RWPE2 (cell line): ENCODE results near the gene NUBP2.

Experiments used
- ATAC-seq: fragments of 200-7000 bp; cut with Tn5 transposase; 3 replicates; pipeline ENCODE4 v1.9.1; 2021; ENCODE audit warnings: low read depth
- DNase-seq: peaks from one replicate; pipeline ENCODE4 v3.0.0-alpha.2; 2020; ENCODE audit warnings: low spot score
- H3K27ac ChIP-seq: fragments of 450-650 bp; 2 replicates; pipeline ENCODE4 v1.5.1; 2017; ENCODE audit warnings: mild to moderate bottlenecking; ENCODE audit not compliant: poor library complexity, severe bottlenecking
- H3K27me3 ChIP-seq: fragments of 250-450 bp; sonication (Bioruptor Pico); 2 replicates; pipeline ENCODE4 v1.5.1; 2021; ENCODE audit warnings: mild to moderate bottlenecking, moderate library complexity; ENCODE audit not compliant: insufficient read depth, poor library complexity, severe bottlenecking
- H3K36me3 ChIP-seq: fragments of 250-450 bp; sonication (Bioruptor Pico); 2 replicates; pipeline ENCODE4 v1.5.1; 2020; ENCODE audit warnings: low read depth, mild to moderate bottlenecking, moderate library complexity
- H3K4me1 ChIP-seq: fragments of 250-450 bp; sonication (Bioruptor Pico); 2 replicates; pipeline ENCODE4 v1.5.1; 2021; ENCODE audit warnings: mild to moderate bottlenecking, moderate library complexity; ENCODE audit not compliant: insufficient read depth, poor library complexity, severe bottlenecking
- H3K4me3 ChIP-seq: fragments of 250-450 bp; sonication (Bioruptor Pico); 2 replicates; pipeline ENCODE4 v1.5.1; 2021; ENCODE audit warnings: mild to moderate bottlenecking, moderate library complexity; ENCODE audit not compliant: severe bottlenecking
- H3K9me3 ChIP-seq: fragments of 250-450 bp; sonication (Bioruptor Pico); 2 replicates; pipeline ENCODE4 v1.5.1; 2021; ENCODE audit warnings: mild to moderate bottlenecking, moderate library complexity; ENCODE audit not compliant: severe bottlenecking
- TF ChIP-seq, protein P1 (sequence below): fragments of 450-650 bp; IDR thresholded peaks from one replicate; pipeline ENCODE4 v1.5.1; 2017; ENCODE audit warnings: mild to moderate bottlenecking, moderate library complexity; ENCODE audit not compliant: poor library complexity, severe bottlenecking

The NUBP2 gene

GRCh38 chr16:1786242-1787055 is 3.7 kb downstream of the NUBP2 start:
- H3K36me3 ChIP-seq, result peaks cover 37% of the 10 kb centered on the region

GRCh38 chr16:1787056-1787321 is 4.2 kb downstream of the NUBP2 start:
- peaks cover 37% of the 10 kb centered on the region for H3K36me3 ChIP-seq
- H3K9me3 ChIP-seq, result no peaks in the 10 kb centered on the region

More at GRCh38 chr16:1786242-1787055, 3.7 kb downstream of the NUBP2 start:
- no peaks in the 10 kb centered on the region for H3K9me3 ChIP-seq
- no peak overlapping the region for H3K4me3 ChIP-seq
- ATAC-seq (no peak), DNase-seq (no peak)
- H3K27ac ChIP-seq, result no peak overlapping the region
- H3K27me3 ChIP-seq, result no peaks in the 10 kb centered on the region
- TF ChIP-seq, protein P1, sequence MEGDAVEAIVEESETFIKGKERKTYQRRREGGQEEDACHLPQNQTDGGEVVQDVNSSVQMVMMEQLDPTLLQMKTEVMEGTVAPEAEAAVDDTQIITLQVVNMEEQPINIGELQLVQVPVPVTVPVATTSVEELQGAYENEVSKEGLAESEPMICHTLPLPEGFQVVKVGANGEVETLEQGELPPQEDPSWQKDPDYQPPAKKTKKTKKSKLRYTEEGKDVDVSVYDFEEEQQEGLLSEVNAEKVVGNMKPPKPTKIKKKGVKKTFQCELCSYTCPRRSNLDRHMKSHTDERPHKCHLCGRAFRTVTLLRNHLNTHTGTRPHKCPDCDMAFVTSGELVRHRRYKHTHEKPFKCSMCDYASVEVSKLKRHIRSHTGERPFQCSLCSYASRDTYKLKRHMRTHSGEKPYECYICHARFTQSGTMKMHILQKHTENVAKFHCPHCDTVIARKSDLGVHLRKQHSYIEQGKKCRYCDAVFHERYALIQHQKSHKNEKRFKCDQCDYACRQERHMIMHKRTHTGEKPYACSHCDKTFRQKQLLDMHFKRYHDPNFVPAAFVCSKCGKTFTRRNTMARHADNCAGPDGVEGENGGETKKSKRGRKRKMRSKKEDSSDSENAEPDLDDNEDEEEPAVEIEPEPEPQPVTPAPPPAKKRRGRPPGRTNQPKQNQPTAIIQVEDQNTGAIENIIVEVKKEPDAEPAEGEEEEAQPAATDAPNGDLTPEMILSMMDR, result no peak
- peaks cover 6% of the 10 kb centered on the region for H3K4me1 ChIP-seq

DNA sequence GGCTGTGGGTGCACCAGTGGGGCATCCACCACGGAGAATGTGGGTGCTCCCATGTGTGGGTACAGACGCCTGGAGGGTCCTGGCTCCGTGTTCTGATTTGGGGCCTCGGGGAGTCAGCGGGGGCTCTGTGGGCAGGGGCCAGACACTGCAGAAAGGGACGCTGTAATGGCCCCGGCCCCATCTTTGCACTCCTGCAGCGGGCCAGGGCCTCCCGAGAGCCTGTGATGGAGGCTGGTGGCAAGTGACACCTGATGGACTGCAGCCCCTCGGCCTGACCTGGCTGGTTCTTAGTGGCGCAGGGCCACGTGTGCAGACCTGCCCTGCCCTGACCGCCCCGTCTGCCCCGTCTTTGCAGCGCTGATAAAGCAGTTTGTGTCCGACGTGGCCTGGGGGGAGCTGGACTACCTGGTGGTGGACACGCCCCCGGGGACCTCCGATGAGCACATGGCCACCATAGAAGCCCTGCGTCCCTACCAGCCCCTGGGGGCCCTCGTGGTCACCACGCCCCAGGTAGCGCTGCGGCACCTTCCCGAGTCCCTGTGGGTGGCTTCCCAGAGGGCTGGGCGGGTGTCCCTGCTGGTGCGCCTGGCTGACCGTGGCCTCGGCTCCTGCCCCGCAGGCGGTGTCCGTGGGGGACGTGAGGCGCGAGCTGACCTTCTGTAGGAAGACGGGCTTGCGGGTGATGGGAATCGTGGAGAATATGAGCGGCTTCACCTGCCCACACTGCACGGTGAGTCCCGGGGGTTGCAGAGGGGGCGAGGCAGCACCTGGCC is 4.7 kb downstream of the NUBP2 start:
- H3K4me3 ChIP-seq, result no peak overlapping the region
- no peaks in the 10 kb centered on the region for H3K27me3 ChIP-seq
- H3K36me3 ChIP-seq, result peaks cover 37% of the 10 kb centered on the region
- H3K4me1 ChIP-seq, result peaks cover 6% of the 10 kb centered on the region
- H3K27ac ChIP-seq, result no peak overlapping the region
- no peaks in the 10 kb centered on the region for H3K9me3 ChIP-seq
- ATAC-seq (no peak), DNase-seq (peak; percentile 68)
- TF ChIP-seq, protein P1, result no peak

More at GRCh38 chr16:1787056-1787321, 4.2 kb downstream of the NUBP2 start:
- no peak overlapping the region for H3K4me3 ChIP-seq
- ATAC-seq, result no peak
- H3K27ac ChIP-seq, result no peak overlapping the region
- TF ChIP-seq, protein P1, result no peak
- H3K27me3 ChIP-seq, result no peaks in the 10 kb centered on the region
- no peak for DNase-seq
- H3K4me1 ChIP-seq, result peaks cover 6% of the 10 kb centered on the region

DNA sequence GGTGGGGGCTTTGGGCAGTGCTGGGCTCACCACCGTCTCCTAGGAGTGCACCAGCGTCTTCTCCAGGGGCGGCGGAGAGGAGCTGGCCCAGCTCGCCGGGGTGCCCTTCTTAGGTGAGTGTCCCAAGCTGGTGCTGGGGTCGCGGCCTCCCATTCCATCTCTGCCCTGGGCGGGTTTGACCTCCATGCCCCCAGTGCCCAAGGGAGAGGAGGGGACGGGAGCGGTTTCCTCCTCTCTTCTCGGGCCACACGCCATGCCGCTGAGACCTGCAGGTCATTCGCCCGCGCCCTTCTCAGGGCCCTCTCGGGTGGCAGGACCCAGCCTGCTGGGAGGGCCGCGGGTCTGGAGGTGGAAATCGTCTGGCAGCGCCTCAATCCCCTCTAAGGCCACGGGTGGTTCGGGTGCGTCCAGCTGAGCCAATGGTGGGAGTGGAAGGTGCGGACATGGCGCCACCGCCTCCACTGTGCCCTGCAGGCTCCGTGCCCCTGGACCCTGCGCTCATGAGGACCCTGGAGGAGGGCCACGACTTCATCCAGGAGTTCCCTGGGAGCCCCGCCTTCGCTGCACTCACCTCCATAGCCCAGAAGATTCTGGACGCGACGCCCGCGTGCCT is 5.4 kb downstream of the NUBP2 start:
- ATAC-seq, result no peak
- TF ChIP-seq, protein P1, result no peak
- Histone ChIP-seq H3K9me3 (no peaks in the 10 kb centered on the region), H3K27me3 (no peaks in the 10 kb centered on the region), H3K4me3 (no peak overlapping the region), H3K4me1 (peaks cover 6% of the 10 kb centered on the region), H3K36me3 (peaks cover 37% of the 10 kb centered on the region), H3K27ac (no peak overlapping the region)
- peak; percentile 63 for DNase-seq
